GM23248 (cell line): ENCODE measurements around the gene SHB.

ENCODE experiments used
- EZH2 ChIP-seq: fragments of 200-600 bp; sonication (generic); IDR thresholded peaks from 2 replicates; pipeline ENCODE4 v1.6.1; 2018; ENCODE audit warnings: antibody characterized with exemption, mild to moderate bottlenecking; ENCODE audit not compliant: insufficient read depth, poor library complexity, severe bottlenecking
- EZH2phosphoT487 ChIP-seq: fragments of 200-600 bp; sonication (generic); IDR thresholded peaks from 2 replicates; pipeline ENCODE4 v1.6.1; 2018; ENCODE audit warnings: antibody characterized with exemption, moderate library complexity, mild to moderate bottlenecking, low read depth; ENCODE audit not compliant: insufficient read depth

GRCh38 chr9:37911271-37911681, 157.8 kb downstream of the SHB start:
- TF ChIP-seq EZH2 = no peak
- no peak for TF ChIP-seq EZH2phosphoT487
